Measurements from ENCODE around the gene CCDC88A. TPM values are rescaled to one million over a fixed set of nuclear protein-coding genes. Genes with fewer than 3 reads are reported as not detected.

CCDC88A gene
- total RNA-seq, 3 donors from 2014 or later: 36.1 to 74.6 (median 50.1) TPM

DNA sequence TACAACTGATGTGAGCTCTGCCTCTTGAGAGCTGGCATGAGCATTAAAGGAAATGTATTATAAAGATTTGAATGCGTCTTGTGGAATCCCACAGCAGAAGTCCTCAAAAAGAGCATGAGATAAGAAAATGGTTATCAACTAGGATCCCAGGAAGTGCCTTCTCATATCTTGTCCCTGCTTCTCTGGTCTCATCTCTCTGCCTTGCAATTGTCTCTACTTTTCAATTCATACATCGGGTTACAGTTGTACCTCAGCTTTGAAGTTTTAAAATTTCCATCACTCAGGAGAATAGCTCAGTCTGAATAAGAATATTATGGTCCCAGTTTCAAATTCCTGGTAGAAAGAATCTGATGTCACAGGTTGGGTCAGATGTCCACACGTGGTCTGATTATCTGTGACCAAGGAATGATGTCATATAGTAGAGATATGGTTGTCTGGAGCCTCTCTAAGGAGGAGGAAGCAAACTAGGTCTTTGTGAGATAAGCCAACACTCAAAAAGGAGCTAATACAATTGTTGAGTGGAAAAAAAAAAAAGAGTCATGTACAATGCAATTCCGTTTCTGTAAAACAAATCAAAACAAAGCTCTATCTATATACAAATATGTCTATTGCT, 21.7 kb upstream of the CCDC88A start:
- Histone ChIP-seq H3K4me3 (no peak overlapping the region), H3K36me3 (no peaks in the 10 kb centered on the region), H3K27me3 (no peaks in the 10 kb centered on the region), H3K9me3 (no peaks in the 10 kb centered on the region), H3K4me1 (no peaks in the 10 kb centered on the region), H3K27ac (no peak overlapping the region)
- intact Hi-C loops (cut with DNase I; ENCODE audit: low total_unique reads): no loop called here
- TF ChIP-seq CTCF (IDR thresholded peaks at IDR 0.05): no peak
- TF ChIP-seq POLR2AphosphoS5 (IDR thresholded peaks at IDR 0.05): no peak
- TF ChIP-seq POLR2A (IDR thresholded peaks at IDR 0.05): no peak
- DNase-seq (ENCODE audit: low spot score in 2 of 2): no peak

- no peaks in the 10 kb centered on the region for H3K36me3 ChIP-seq
- DNase-seq (ENCODE audit: low spot score in 2 of 2): no peak
- H3K4me3 ChIP-seq: no peak overlapping the region
- no peaks in the 10 kb centered on the region for H3K27me3 ChIP-seq
- no peaks in the 10 kb centered on the region for H3K9me3 ChIP-seq
- intact Hi-C loops (cut with DNase I; ENCODE audit: low total_unique reads): no loop called here
- H3K4me1 ChIP-seq: no peaks in the 10 kb centered on the region
- H3K27ac ChIP-seq: no peak overlapping the region
- TF ChIP-seq CTCF (IDR thresholded peaks at IDR 0.05) (no peak), POLR2AphosphoS5 (IDR thresholded peaks at IDR 0.05) (no peak), POLR2A (IDR thresholded peaks at IDR 0.05) (no peak)
These were observed 19.4 kb upstream of the CCDC88A start for GRCh38 chr2:55439101-55439397.

- intact Hi-C loops (cut with DNase I; ENCODE audit: low total_unique reads): no loop called here
- no peaks in the 10 kb centered on the region for H3K36me3 ChIP-seq
- no peaks in the 10 kb centered on the region for H3K27me3 ChIP-seq
- no peak for DNase-seq (ENCODE audit: low spot score in 2 of 2)
- no peak overlapping the region for H3K27ac ChIP-seq
- H3K4me1 ChIP-seq: no peaks in the 10 kb centered on the region
- H3K4me3 ChIP-seq: no peak overlapping the region
- TF ChIP-seq CTCF (IDR thresholded peaks at IDR 0.05): no peak
- TF ChIP-seq POLR2A (IDR thresholded peaks at IDR 0.05): no peak
- TF ChIP-seq POLR2AphosphoS5 (IDR thresholded peaks at IDR 0.05): no peak
- no peaks in the 10 kb centered on the region for H3K9me3 ChIP-seq
These were observed 18.9 kb upstream of the CCDC88A start for GRCh38 chr2:55438391-55439100.

DNA sequence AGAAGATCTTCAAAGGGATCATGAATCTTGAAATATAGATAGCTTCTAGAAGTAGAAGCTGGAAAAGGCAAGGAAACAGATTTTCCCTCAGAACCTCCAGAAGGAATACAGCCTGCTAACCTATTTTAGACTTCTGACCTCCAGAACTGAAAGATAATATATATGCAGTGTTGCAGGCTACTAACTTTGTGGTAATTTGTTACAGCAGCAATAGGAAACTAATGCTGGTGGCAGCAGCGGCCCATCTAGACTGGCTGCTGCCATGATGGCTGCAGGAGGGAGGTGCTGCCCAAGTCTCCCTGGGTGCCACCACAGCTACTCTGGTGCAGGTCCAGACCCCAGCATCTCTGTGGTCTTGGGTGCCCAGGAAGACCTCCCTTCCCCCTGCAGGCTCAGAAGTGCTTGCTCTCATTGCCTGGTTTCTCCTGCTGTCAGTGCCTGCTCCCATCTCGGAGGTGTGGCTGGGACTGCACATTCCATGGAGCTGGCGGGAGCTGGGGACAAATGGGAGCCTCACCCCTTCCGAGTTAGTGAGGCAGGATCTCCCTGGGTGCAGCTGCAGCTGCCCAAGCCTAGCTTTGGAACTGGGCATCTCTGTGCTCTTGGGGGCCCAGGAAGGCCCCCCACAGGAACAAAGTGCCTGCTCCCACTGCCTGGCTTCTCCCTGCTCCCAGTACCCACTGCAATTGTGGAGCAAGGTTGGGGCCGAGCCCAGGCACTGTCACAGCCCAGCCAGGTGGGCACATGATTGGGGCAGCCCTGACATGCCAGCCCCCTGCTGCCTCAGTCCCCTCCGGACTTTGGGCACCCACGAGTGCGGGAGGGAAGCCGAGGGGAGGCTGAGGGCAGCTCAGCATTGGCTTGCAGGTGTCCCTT, 18.1 kb upstream of the CCDC88A start:
- no peak overlapping the region for H3K4me3 ChIP-seq
- intact Hi-C loops (cut with DNase I; ENCODE audit: low total_unique reads): no loop called here
- no peaks in the 10 kb centered on the region for H3K4me1 ChIP-seq
- H3K9me3 ChIP-seq: no peaks in the 10 kb centered on the region
- H3K36me3 ChIP-seq: no peaks in the 10 kb centered on the region
- H3K27me3 ChIP-seq: no peaks in the 10 kb centered on the region
- DNase-seq (ENCODE audit: low spot score in 2 of 2): no peak
- TF ChIP-seq POLR2AphosphoS5 (IDR thresholded peaks at IDR 0.05): no peak
- no peak for TF ChIP-seq CTCF (IDR thresholded peaks at IDR 0.05)
- TF ChIP-seq POLR2A (IDR thresholded peaks at IDR 0.05): no peak
- H3K27ac ChIP-seq: no peak overlapping the region

Data from breast epithelium (tissue), 4 donors.